Stimulated activated CD8-positive, alpha-beta memory T cell treated with anti-CD3 and anti-CD28 coated beads, Interleukin-4, amount 100 ng/mL, for 4 hours (primary cell): ENCODE results near the gene LCE3B.
A peak's percentile ranks its signal among the peaks of the same experiment; 100 is the strongest.
"Not testable (repeated sequence)": the region's sequence is repeated elsewhere in the genome, so short reads cannot be mapped to it uniquely, and the experiment has no call there.

Experiments used
- DNase-seq, 2 donors: peaks; one replicate each; pipeline ENCODE4 v3.0.0-alpha.2; 2020; ENCODE audit warnings: low read depth in 2 of 2, low spot score in 1 of 2

The LCE3B gene, protein sequence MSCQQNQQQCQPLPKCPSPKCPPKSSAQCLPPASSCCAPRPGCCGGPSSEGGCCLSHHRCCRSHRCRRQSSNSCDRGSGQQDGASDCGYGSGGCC

DNA sequence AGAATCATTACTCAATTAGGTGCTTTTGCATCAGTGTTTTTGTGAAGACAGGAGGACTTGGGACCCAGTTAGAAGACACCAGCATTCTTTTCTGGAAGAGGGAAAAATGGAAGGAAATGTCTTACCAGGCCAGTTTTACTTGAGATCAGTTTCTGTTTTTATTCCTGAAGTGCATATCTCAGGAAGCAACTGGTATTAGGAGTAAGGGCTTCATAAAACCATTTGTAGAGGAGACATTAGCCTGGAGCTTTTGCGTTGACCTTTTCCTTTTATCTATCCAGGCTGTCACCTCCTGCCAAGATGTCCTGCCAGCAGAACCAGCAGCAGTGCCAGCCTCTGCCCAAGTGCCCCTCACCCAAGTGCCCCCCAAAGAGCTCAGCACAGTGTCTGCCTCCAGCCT, at the start of gene LCE3B:
TSS of gene LCE3B (plus strand) at position 301 of the 400 bp plus-strand sequence. CDS start at position 301, 0 bp downstream.
- no peak for DNase-seq

DNA sequence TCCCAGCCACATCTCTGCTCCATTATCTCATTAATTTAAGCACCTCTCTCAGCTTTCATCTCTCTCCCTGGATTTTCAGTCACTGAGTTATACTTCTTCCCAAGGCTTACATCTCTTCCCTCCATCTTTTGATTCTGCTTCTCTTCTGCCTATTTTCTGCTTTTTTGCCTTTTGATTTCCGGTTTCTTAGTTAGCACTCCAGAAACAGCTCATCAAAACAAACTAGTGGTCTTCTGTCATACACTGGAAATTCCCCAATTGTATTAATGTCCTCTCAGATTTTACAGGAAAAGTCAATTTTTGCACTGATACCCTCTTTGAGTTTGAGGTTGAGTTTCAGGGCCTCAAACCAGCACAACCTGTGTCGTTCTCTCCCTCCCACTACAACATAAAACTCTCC, 48.5 kb upstream of the LCE3B start:
- DNase-seq: no peak

DNA sequence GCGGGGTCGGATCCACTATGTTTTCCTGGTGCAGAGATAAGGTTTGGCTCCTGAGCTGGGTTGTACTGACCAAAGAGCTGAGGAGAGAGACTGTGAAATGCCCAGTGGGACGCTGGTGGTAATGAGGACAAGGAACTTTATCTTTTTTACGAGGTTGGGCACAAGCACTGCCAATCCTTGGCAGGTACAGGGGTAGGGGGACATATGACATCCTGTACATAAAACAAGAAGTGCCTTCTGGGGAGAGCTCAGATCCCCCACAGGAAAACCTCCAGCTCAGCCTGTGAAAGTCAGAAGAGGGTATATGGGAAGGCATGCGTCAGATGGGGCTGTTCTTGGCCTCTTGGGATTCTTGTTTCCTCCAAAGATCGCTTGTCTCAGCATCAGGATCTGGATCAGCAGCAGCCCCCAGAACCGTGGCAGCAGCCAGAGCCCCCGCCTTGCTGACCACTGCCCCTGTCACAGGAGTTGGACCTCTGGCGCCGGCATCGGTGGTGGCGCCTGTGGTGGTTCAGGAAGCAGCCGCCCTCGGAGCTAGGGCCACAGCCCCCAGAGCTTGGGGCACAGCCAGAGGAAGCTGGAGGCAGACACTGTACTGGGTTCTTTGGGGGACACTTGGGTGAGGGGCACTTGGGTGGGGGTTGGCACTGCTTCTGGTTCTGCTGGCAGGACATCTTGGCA, 47.9 kb upstream of the LCE3B start:
- no peak for DNase-seq

DNA sequence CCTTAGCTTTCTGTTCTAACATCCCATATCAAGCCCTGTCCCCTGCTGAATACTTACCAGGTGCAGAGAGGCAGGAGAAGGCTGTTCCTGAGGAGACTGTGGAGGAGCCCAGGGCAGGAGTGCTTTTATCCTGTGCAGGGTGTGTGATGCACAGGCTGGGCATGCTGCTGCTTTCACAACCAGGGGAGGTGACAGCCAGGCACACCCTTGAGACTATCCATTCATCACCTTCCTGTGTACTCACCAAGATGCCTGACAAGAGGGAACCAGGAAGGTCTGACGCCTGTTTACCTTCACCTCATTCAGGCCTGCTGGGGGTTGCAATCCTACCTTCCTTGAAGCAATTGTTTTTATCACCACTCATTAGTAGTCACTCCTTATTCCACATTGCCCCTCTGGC, 46.9 kb upstream of the LCE3B start, which contains the start of gene LCE3E:
TSS of gene LCE3E (minus strand) at position 100 of the 400 bp plus-strand sequence. CDS start 572 bp downstream, outside the sequence.
- no peak for DNase-seq

DNA sequence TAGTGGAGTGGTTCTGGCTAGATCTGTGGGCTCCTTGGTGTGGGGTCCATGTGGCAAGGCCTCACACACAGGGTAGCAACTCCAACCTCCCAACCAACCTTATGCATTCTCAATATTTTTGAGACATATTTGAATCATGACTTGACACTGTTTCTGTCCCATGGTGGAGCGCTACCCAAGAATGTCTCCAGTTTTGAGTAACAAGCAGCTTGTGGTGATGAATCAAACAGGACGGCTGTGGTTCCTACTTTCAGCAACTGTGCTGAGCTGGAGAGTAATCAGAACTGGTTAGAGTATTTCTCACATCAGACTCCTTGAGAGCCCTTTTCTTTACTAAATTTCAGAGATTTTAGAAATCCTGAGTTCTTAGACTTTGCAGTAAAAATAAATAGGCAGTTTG, 36.4 kb upstream of the LCE3B start:
- DNase-seq: no peak

DNA sequence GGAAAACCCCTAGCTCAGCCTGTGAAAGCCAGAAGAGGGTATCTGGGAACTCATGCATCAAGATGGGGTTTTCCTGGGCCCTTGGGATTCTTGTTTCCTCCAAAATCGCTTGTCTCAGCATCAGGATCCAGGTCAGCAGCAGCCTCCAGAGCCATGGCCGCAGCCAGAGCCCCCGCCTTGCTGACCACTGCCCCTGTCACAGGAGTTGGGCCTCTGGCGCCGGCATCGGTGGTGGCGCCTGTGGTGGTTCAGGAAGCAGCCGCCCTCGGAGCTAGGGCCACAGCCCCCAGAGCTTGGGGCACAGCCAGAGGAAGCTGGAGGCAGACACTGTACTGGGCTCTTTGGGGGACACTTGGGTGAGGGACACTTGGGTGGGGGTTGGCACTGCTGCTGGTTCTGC, 34.1 kb upstream of the LCE3B start:
- DNase-seq: not testable (repeated sequence)

DNA sequence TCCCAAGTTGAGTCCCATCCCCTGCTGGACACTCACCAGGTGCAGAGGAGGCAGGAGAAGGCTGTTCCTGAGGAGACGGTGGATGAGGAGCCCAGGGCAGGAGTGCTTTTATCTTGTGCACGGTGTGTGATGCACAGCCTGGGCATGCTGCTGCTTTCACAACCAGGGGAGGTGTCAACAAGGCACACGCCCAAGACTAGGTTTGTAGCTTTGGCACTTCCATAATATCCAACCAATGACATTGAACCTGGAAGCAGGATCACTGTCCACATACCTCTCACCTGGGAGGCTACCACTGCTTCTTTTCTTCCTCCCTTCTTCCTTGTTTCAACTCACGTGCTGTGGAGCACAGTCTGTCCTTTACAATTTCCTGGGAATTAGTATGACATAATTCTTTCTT, 33.2 kb upstream of the LCE3B start, which contains the start of gene LCE3D:
TSS of gene LCE3D (minus strand) at position 84 of the 400 bp plus-strand sequence. CDS start 580 bp downstream, outside the sequence.
- DNase-seq: no peak

DNA sequence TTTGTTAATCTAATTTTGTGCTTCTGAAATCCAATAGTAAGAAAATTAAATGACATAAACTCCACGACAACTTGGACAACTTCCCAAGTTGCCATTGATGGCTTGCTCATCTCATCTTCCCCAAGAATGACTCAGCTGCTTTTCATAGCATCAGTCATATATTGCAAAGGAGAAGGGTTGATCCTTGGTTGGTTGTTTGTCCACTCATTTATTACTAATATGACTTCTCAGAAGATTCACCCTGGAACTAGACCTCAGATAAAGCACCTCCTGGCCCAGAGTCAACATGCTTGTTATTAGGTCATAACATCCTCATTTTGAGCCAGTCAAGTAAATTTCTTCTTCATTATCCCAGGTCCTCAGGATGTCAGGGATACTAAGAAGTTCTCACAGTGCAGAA, 31.0 kb upstream of the LCE3B start:
- DNase-seq: no peak

DNA sequence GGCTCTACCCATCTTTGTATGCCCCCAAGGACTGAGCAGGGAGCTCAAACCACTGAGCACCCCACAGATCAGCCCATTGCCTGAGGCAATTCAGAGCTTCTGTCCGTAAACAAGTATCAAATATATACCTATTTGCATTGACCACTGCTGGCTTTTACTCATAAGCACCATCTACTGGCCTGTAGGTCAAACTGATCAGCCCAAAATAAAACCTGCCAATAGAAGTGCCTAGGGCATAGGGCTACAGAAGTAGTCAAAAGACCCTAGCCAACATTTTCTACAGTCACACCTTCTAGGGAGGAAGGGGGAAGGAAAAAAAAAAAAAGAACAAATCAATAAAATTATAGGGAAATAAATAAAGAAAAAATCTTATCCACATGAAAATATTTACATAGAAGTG, 28.0 kb upstream of the LCE3B start:
- no peak for DNase-seq

DNA sequence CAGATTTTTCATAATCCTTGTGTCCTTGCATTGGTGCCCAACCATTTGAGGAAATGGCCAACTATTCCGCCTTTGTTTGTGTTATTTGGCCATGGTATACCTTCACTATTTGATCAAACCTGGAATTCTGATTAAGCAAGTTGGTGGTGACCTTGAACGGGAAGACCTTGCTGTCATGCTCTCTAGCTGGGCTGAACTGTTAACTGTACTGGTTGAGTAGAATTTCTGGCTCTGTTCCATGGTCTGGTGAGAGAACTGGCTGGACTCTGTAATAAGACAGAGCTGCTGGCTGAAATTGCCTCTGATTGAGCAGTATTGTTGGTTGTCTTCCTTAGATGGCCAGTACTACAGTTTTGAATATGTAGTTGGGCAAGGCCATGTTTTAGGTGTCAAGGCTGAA, 16.6 kb upstream of the LCE3B start:
- DNase-seq: no peak

DNA sequence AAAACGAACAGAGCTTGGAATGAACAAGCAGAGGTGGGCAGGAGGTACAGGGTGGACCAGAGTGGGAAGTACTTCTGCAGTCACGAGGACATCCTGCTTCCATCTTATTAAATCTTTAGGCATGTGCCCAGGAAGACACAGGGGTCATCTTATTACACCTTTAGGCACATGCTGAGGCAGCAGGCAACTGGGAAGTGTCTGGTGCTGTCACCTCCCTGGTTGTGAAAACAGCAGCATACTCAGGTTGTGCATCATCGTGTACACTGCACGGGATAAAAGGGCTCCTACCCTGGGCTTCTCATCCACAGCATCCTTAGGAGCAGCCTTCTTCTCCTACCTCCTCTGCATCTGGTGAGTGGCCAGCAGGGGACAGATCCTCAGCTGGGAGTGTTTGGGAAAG, 13.7 kb upstream of the LCE3B start, which contains the start of gene LCE3C:
TSS of gene LCE3C (plus strand) at position 301 of the 400 bp plus-strand sequence. CDS start 498 bp downstream, outside the sequence.
- DNase-seq: no peak

DNA sequence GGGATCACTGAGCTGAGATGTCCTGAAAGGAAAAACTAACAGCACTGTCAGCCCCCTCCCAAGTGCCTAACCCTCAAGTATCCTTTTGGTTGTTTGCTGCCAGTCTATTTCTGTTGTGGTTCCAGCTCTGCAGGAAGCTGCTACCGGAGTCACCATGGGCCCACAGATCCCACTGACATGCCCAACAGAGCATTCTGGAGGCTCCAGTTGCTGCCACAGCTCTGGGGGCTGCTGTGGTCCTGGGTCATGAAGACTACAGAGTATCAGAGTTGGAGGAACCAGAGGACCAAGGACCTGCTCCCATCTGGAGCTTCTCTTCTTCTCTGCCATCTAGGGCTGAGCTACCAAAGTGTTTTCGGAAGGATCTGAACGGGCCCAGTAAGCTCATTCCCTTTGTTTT, 8.4 kb downstream of the LCE3B start:
- no peak for DNase-seq

DNA sequence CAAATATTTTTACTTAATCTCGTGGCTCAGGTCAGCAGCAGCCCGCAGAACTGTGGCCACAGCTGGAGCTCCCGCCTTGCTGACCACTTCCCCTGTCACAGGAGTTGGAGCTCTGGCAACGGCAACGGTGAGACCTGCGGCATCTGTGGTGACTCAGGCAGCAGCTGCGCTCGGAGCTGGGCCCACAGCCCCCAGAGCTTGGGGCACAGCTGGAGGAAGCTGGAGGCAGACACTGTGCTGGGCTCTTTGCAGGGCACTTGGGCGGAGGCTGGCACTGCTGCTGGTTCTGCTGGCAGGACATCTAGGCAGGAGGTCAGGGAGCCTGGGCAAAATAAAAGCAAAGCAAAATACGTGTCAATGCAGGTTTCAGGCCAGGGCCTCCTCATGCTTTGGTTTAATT, 9.2 kb downstream of the LCE3B start, which contains the start of gene LCE3A:
TSS of gene LCE3A (minus strand) at position 301 of the 400 bp plus-strand sequence. CDS start at position 301, 0 bp downstream.
- no peak for DNase-seq

DNA sequence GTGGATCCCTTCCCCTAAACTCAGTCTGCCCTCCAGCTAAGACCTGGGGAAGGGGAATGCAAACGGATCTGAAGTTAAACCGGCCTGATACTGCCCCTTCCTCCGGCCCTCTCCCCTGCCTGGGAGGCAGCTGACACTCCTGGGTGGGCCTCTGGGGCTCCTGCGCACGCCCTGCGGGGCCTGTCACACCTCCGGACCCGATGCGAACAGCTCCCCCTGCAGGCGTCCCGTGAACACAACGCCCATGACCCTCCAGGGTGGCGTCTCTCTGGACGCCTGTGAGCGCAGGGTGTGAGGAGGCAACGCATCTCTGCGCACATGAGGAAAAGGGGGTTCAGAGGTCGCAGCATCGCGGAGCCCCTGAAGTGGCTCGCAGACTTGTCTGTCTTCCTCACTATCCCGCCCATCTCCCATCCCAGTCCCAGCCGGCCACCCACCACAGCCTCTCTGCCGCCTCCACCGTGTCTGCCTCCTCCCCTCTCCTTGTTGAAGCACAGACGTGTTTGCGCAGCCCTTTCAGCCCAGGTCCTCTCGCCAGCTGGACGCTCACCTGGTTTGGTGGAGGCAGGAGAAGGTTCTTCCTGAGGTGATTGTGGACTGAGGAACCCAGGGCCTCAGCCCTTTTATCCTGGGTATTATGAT, 9.7 kb downstream of the LCE3B start:
- DNase-seq: no peak

DNA sequence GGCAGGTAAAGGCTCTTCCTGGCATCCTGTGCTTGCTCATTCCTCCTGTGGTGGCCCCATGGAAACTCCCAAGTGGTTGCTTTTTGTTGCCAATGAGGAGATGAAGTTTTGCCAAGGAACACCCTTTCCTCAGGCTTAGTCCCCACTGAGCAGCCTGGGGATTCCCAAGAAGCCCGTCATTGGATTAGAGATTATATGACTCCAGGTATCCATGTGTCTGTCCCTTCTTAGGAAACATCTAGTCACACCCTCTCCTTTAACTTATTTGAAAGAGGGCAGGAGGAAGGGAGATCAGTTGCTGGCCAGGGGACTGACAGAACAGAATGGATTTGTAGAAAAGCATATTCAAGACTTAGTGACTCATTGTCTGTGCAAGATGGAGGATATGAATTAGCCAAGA, 13.1 kb downstream of the LCE3B start:
- no peak for DNase-seq

DNA sequence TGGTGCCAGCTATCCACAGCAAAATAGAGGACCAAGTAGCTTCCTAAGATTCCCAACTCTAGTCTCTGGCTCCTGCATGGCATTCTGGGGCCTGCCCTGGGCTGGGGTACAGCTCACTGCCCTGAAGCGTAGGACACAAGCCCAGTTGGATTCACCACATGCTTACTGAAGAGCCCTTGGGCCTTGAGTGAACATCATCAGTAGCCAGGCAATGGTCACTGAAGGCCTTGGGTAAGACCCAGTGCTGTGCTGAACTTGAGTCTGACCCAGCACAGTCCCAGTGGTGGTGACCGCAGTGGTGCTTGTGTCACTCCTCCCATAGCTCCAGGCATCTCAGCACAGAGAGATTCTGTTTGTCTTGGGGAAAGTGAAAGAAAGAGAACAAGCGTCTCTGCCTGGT, 17.0 kb downstream of the LCE3B start:
- no peak for DNase-seq

DNA sequence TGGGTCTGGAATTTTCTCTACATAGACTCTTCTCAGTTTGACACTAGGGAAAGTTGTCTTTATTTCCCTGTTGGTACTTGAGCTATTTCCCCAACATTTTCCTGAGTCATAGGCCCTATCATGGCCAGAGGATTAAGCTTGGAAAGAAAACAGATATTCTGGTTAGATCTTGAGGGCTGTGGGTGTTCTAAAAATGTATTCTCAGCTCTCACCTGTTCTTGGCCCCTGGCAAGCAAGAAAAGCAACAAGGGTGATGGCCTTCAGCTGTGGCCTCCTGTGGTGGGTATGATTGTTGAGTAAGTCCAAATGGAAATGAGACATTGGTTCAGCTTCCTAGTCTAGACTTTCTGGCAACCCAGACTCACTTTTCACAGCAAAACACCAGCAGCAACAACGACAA, 26.7 kb downstream of the LCE3B start:
- DNase-seq: no peak

DNA sequence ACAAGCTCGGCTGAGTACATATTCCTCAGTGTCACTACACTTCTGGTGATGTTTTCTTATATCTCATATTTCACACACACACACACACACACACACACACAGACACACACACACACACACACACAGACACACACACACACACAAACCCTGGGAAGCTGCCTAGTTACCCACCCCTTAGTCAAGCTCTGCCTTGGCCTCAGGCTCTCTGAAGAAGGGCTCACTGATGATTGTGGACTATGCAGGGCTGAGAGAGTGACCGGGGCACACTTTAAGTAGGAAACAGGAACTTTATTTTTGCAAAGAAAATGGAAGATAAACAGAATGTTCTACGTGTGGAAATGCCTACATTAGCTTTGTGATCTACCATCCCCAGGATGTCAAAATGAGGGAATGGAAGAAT, 30.3 kb downstream of the LCE3B start:
- DNase-seq: no peak

DNA sequence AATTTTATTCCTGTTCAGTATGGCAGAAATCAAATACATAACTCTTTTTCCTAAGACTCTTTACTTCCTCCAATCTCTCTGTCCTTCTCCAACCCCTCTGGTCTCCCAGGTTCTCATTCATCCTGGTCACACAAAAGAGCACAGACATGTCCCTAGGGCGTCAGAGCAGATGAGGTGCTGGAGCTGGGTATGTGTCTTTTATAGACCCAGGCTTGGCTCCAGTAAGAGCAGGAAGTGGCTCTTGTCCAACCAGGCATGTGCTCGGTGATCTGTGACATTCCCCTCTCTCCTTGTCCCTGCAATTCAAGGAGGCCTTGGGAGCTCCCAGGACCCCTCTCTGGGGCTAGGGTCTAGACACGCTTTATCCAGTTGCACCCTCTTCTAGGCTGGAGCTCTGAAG, 31.5 kb downstream of the LCE3B start:
- DNase-seq: no peak

DNA sequence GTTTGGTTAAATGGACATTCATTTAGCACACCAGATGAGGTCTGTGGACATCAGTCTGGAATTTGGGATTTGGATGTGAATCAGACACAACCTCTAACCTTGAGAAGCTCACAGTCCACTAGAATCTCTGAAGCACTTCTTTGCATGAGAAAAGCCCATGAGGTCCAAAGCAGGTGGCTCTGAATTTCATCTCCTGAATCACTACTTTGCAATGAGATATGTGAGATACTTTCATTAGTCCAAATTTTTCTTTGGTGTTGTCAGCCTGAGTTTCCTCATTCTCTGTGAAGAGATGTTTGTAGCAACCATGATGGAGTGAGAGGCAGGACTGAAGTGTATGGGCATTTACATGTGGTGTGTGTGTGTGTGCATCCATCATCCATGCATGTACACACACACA, 33.0 kb downstream of the LCE3B start:
- DNase-seq: no peak

DNA sequence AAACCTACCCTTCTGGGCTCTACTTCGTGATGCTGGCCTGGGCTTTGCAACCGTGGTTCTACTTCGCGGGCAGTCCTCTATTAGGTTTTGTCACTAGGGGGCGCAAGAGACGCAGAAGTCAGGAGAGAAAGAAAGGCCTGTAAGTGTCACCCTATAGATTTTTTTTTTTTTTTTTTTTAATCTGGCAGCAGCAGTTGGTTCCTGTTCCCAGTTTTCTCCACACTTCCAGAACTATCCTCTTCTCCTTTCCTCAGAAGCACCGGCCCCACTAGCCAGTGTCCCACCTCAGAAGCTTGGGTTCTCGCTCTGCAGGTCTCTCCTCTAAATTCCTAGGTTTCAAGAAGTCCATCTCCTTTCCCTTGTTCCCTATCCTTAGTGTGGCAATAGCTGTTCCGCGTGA, 40.5 kb downstream of the LCE3B start:
- DNase-seq: peak in 1 of 2 donors; percentile 9

DNA sequence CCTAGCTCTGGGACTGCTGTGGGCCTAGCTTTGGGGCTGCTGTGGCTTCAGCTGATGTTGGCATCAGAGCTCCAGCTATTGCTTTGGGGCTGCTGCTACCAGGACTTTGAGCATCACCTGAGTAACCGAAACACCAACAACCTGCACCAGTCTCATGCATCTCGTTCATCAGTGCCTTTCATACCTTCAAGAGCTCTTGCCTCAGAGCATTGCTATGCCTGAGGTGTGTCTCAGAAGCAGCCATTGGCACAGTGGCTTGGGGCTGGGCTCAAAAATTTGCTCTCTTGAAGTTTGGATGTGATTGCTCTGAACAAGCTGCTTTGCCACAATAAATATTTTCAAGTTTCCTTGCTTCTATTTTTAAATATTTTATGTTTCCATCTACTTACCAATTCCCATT, 42.8 kb downstream of the LCE3B start:
- DNase-seq: no peak
